ENCODE results near the gene TTLL10.

Gene TTLL10

GRCh38 chr1:1173793-1174415 is at the start of gene TTLL10:
Gene TTLL10, plus strand, starts transcription at chr1:1173880. Its CDS starts 5,336 bp downstream, at chr1:1179216.
- FAIRE-seq, result no peak

- no peak for FAIRE-seq
These were observed 49.2 kb upstream of the TTLL10 start for GRCh38 chr1:1124508-1124785.

DNA sequence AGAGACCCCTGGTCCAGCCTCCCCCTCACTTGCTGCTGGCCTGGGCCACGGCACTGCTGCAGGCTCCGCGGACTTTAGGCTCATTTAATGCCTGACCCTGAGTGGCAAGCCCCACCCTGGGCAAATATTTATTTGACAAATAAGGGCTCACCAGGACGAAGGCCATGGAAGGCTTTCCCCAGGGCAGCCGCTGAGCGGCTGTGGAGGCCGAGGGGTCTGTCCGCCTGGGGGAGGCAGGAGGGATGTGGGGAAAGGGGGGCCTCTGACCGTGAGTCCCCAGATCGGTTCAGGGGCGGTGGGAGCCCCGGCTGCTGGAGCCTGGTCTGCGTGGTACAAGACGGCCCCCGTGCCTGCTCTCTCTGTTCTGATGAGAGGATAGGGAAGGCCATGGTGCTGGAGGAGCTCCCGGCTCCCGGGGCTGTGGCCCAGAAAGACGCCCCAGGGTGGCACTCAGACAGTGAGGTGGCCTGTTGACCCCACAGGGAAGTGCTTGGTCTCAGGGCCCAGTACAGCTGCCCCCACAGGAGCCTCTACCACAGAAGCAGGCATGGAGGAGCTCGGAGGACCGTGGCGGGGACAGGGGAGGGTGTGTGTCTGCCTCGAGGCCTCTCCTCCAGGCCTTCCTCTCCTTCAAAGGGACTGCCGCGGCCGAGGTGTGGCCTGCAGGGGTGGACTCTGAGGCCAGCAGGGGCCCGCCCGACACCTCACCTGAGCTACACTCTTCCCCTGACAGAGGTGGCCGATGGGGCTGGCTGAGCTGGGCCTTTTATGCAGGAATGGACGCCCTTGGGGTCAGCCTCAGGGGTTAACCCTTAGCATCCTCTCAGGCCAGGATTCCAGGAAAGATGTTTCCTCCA is 48.7 kb upstream of the TTLL10 start:
- FAIRE-seq, result no peak

GRCh38 chr1:1125945-1126344 is 47.7 kb upstream of the TTLL10 start:
- FAIRE-seq, result no peak

GRCh38 chr1:1127551-1128451 is 45.9 kb upstream of the TTLL10 start:
- no peak for FAIRE-seq

DNA sequence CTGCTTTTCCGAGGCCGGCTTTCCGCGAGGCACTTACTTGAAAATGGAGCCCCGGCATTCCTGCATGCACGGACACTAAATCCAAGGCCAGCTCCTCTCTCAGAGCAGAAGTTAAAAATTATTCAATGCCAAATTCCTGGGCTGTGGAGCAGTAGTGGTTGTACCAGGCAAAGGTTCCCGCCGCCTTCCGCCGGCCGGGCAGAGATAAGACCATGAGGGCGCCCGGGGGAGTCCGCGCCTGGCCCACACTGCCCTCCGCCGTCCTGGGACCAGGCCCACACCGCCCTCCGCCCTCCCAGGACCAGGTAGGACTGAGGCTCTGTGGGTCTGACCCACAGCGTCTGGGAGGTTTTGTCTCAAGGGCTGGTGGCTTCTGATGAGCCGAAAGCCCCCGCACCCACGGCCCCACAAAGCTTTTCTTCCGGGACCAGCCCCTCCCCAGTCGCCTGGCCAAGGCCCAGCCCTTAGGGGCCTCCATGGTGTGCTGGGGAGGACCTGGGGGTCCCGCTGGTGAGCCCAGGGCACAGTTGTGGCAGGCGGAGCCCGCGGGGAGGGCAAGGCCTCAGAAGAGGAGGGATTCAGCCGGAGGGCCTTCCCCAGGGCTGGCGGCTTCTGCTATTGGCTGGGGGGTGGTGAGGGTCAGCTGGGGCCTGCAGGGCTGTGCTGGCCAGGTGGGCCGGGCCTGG is 45.1 kb upstream of the TTLL10 start:
- FAIRE-seq, result no peak

- no peak for FAIRE-seq
These were observed 44.3 kb upstream of the TTLL10 start for GRCh38 chr1:1129381-1129821.

DNA sequence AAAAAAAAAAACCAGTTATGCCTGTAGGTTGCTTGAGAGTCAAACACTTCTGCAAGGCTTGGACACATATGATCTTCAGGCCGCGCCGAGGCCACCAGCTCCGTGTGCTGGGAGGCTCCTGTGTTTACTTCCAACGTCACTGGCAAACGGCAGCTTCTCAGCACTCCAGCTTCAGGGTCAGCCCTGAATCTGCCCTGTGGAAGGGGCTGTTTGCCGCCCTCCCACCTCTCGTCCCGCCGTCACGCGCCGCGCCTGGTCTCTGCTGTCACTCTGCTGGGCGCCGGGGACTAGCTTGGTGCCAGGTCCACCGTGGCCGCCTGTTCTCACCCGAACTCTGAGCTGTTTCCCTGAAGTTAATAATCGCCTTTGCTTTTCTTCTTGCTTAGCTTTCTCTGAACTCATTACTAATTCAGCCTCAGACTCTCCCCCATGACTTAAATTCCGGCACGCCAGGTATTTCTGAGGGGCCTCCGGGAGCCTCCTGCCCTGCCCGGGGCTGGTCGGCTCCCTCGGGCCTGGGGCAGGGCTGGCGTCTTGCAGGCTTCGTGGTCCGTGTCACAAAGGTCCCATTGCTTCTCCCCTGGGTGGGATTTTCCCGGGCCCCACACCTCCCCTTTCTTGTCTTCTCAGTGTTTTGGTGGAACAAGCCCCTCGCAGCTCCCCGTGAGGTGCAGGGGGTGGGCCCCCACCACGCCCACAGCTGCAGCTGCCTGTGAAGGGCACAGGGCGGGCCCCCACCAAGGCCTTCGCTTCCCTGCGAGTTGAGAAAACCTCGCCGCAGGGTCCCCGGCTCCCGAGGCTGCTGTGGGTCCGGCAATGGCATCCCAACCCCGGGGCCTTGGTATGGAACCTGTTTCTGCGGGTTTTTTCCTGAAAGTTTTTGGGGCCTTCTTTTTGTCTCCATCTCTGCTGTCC is 43.2 kb upstream of the TTLL10 start:
- no peak for FAIRE-seq

GRCh38 chr1:1132042-1132950 is 41.4 kb upstream of the TTLL10 start:
- FAIRE-seq, result no peak

GRCh38 chr1:1132956-1133750 is 40.5 kb upstream of the TTLL10 start:
- FAIRE-seq, result no peak

DNA sequence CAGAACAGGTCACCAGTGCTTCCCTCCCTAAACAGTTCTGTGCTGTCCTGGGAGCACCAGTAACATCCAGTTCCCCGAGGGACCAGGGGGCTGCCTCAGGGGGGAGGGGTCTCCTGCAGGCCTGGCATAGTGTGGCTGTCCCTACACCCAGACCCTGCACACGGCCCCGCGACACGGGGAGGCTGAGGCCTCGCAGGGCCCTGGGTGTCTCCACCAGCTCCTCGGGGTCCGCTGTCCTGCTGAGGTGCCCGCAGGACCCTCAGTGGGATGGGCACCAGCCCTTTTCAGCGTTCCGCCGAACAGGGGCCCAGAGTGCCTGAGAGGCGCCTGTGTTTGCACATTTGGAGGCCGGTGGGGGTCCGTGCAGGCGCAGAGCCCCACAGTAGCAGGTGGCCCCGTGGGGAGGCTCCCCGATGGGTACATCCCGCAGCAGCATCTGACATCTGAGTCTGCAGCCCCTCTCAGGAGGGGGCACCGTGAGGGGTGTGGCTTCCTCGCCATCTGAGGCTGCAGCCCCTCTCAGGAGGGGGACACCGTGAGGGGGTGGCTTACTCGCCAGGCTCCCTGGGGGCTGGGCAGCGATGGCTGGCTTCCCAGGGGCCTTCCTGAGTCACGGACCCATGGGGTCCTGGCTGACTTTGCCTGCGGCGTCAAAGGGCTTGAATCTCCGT is 39.2 kb upstream of the TTLL10 start:
- FAIRE-seq, result no peak

- FAIRE-seq, result no peak
These were observed 38.1 kb upstream of the TTLL10 start for GRCh38 chr1:1135339-1136136.

- no peak for FAIRE-seq
These were observed 37.0 kb upstream of the TTLL10 start for GRCh38 chr1:1136547-1137230.

- FAIRE-seq, result no peak
These were observed 36.2 kb upstream of the TTLL10 start for GRCh38 chr1:1137256-1138045.

GRCh38 chr1:1140673-1141072 is 33.0 kb upstream of the TTLL10 start:
- no peak for FAIRE-seq

GRCh38 chr1:1141244-1141910 is 32.3 kb upstream of the TTLL10 start:
- no peak for FAIRE-seq
